Measurements from ENCODE around the gene SHOX.

- no peak for TF ChIP-seq CTCF (IDR thresholded peaks at IDR 0.05)
- TF ChIP-seq ZFX (IDR thresholded peaks at IDR 0.05; ENCODE audit: borderline replicate concordance), result no peak
Measured at GRCh38 chrX:672931-673330, 42.3 kb downstream of the SHOX start.
